Lung microvascular endothelial cell (primary cell): ENCODE results near the gene NFAT5. TPM values are rescaled to one million over a fixed set of nuclear protein-coding genes. Genes with fewer than 3 reads are reported as not detected.

ENCODE experiments used
- DNase-seq, 2 donors: peaks; one replicate each; pipeline versions ENCODE4 v3.0.0 to v3.0.0-alpha.2; 2010; ENCODE audit warnings: low read depth in 2 of 2
- total RNA-seq: library from RNA; depleted of rRNA; stranded (reverse); fragments of >200 nt; gene quantifications from 2 replicates; pipeline ENCODE4 v1.2.1, GENCODE V29; 2014

Gene NFAT5
- total RNA-seq, 1 donor from 2014 or later = 40.3 TPM

DNA sequence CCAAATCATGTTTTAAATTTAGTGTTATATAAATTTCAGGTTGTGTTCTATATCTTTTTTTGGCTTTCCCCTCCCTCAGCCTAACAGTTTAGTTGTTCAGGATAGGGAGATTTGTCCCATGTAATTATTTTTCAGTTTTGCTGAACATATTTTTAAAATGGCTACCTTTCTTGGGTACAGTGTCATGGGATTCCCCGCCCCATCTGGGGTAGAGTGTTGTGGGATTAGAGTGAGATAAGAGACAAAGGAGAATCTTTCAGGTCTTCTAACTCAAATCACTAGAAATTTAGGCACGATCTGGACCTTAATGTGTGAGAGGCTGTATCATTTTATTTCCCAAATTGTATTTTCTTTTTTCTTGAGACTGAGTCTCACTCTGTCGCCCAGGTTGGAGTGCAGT lies 24.8 kb downstream of the NFAT5 start:
- no peak for DNase-seq

- DNase-seq = no peak
Measured at GRCh38 chr16:69593751-69594255, 28.0 kb downstream of the NFAT5 start.

GRCh38 chr16:69595127-69596036 lies 29.6 kb downstream of the NFAT5 start:
- DNase-seq = peak; percentile 11 to 75

GRCh38 chr16:69596801-69597200 lies 31.0 kb downstream of the NFAT5 start:
- no peak for DNase-seq

DNA sequence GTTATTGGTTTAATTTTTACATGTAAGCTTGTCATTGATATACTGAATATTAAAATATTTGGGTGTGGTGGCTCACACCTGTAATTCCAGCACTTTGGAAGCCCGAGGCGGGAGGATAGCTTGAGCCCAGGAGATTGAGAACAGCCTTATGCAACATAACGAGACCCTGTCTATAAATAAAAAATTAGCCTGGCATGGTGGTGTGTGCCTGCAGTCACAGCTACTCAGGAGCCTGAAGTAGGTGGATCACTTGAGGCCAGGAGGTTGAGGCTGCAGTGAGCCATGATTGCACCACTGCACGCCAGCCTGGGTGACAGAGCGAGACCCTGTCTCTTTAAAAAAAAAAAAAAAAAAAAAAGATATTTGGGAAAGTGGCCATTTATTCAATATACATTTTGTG lies 32.3 kb downstream of the NFAT5 start:
- DNase-seq = no peak

GRCh38 chr16:69599731-69600130 lies 34.0 kb downstream of the NFAT5 start:
- DNase-seq = no peak

GRCh38 chr16:69600202-69600601 lies 34.4 kb downstream of the NFAT5 start:
- no peak for DNase-seq

DNA sequence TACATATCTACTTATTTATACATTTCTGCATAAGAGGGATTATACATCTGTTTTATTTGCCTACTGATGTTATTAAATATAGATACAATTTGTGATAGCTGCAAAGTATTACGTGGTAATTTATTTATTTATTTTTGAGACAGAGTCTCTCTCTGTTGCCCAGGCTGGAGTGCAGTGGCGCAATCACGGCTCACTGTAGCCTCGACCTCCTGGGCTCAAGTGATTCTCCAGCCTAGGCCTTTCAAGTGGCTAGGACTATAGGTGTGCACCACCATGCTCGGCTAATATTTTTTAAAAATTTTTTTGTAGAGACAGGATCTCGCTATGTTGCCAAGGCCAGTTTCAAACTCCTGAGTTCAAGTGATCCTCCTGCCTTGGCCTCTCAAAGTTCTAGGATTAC lies 35.5 kb downstream of the NFAT5 start:
- no peak for DNase-seq

- no peak for DNase-seq
Measured at GRCh38 chr16:69606985-69607384, 41.2 kb downstream of the NFAT5 start.

DNA sequence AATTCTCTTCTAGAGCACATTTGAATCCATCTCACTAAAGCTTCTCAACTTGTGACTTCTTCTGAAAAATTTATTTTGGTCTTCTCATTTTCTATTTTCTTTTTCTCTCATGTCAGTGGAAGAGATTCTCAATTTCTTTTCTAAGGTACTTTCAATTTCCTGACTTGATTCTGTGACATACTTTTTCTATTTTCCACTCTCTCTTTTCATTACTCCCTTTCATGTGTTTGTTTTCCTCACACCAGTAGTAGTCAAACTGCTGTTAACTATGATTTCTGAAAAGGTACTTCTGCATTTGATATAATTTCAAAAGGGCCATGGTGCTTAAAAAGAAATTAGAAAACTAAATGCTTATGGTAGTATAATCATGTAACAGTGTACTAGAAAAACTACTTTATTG lies 41.9 kb downstream of the NFAT5 start:
- no peak for DNase-seq

DNA sequence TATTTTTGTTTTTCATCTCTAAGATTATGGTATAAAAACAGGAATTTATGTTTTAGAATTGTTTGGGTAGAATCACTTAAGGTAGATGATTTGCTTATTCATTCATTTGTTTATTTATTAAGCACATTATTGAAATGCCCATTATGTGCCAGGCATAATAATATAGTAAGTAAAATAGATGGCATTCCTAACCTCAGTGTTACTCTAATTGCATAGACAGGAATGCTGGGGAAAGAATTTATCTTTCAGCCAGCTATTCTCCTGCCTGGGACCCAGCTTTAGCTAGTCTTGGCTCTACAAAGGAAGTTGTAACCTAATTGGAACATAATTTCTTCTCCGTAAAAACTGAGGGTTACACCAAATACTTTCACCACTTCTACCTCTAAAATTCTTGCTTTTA lies 44.6 kb downstream of the NFAT5 start:
- peak in 1 of 2 donors; percentile 10 for DNase-seq

DNA sequence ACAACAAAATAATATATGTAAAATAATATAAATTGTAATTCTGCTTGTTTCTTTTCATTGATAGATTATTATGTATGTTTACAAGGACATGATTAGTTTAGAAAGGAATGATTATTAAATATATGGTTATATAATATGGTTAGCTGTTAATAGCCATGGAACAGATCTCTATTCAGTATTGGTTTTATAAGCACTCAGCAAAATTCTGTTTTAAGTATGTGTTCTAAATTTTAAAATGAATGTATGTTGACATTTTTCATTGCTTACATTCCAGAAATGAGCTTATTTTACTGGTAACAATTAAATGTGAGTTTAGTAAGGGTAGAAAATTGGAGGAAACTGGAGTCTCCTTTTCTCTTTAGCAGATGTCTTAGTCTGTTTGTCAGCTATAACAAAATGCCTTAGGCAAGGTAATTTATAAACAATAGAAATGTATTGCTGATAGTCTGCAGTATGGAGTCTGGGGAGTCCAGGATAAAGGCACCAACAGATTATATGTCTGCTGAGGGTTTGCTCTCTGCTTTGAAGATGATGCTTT lies 45.4 kb downstream of the NFAT5 start:
- DNase-seq = no peak

DNA sequence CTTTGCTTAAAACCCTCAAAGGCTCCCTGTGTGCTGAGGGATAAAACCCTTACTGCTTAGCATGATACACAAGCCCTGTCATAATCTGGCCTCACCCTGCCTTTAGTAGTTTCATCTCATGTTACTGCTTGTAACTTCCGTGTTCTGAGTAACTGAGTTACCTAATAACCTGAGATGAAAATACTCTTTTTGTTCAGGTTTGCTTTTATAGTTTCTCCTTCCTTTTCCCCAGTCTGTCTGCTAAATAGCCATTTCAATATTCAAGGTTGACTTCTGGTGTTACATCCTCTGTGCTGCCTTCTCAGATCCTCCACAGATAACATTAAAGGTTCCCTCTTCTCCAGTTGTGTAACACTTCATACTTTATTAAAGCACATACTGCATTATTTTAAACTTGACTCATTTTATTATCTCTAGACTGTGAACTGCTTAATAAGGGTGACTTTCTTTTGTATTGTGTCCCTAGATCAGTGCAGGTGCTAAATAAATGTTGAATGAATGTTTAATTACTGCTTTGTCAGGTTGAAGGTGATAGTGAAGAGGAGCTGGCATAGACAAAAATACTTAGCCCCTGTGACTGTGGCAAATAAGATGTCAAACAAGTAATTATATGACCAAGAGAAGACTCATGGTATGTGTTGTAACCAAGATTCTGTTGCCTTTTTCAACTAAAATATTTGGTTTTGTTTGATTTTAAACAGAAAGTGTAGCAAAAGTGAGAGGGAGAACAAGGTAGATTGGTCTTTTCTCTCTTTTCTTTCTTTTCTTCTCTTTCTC lies 47.8 kb downstream of the NFAT5 start:
- peak; percentile 5 to 24 for DNase-seq

- DNase-seq = no peak
Measured at GRCh38 chr16:69615528-69615927, 49.8 kb downstream of the NFAT5 start.

DNA sequence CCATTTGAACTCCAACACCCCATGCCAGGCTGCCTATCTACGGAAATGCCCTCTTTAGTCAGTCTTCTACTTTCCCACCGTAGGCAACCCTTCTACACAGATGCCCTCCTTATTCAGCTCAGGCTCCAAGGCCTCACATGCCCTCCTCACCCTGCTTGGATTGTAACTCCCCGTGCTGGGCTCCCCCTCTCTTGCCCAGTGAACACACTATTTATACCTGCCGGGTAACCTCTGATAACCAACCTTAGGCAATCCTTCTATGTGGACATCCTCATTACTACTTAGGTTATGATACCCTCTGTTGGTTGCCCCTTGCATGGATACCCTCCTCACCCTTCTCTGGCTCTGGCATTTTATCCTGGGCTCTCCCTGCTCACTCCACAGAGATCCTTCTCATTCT lies 50.3 kb downstream of the NFAT5 start:
- DNase-seq = no peak

DNA sequence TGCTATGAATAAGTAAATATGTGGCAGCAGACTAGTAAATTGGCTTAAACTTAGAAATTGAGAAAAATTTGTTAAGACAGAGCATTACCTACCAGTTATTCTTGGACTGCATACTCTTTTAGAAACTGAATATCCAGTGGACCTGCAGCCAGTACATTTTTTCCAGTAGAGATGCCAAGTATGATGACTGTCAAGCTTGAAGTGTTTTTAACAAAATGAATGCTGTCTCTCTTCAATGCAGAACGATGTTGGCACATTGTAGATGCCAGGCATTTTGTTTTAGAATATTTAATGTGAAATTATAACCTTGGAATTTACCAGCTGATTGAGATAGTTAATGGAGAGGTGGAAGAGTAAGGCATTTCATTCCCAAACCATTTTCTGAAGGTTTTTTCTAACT lies 52.5 kb downstream of the NFAT5 start:
- DNase-seq = peak; percentile 13 to 87

DNA sequence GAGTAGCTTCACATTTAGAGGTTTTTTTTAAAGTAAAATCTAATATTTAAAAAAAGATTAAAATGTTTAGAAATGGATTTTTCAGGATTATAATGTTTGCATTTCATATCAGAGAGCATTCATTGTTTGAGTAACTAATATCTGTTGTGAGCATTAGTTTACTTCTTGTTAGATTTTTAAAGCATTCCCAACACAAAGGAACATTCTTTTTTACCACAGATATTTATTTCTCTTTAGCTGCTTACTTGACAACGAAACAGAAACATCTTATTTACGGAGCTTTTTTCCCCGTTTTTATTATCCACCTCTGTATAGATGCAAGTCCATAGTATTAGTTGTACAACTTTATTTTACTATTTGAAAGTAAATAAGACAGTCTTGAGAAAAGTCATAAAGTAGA lies 53.0 kb downstream of the NFAT5 start:
- no peak for DNase-seq

DNA sequence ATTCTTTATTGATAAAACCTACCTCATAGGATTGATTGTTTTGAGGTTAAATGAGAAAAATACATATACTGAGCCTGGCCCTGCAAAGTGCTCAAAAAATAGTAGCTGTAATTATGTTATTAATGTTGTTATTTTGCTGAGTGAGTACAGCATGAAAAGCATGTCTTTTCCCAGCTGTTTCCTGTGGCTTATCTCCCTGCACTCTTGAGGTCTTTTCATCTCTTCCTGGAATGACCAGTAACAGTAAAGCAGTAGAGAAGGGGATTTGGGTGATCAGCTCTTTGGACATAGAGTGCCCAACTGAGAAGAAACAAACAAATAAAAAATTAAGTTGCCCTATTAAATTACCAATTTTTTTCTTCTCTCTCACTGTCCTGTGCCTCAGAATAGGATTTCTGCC lies 53.7 kb downstream of the NFAT5 start:
- DNase-seq = peak; percentile 58 to 73

DNA sequence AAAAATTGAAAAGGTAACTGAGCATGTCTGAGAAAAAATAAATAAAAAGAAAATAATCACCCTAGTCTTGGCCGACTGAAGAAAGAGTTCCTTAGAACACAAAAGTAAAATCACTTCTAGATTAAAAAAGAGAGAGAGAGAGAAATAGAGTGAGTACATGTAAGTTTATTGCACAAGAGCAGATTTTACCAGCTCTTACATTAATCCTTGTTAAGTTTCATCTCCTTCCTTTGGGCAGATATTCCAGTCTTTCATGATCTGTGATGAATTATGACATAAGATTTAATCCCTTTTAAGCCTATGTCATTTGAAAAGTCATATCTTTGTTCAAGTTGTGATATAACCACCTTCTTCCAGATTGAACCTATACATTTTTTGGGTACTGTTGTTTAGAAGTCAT lies 54.8 kb downstream of the NFAT5 start:
- no peak for DNase-seq

GRCh38 chr16:69621225-69621624 lies 55.5 kb downstream of the NFAT5 start:
- no peak for DNase-seq

DNA sequence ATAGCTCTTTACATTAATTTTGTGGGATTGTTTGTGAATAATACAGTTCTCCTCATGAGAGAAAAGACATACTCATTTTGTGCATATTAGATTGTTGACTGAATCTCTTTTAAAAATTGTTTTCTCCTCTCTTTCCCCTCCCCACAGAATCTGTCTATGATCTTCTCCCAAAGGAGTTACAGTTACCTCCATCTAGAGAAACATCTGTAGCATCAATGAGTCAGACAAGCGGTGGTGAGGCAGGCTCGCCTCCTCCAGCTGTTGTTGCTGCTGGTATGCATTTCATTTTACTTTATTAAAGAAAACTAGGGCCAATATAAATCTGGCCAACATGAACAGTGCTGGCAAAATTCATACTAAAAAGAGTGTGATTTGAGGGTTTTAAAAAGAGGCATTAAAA lies 60.5 kb downstream of the NFAT5 start:
- no peak for DNase-seq

DNA sequence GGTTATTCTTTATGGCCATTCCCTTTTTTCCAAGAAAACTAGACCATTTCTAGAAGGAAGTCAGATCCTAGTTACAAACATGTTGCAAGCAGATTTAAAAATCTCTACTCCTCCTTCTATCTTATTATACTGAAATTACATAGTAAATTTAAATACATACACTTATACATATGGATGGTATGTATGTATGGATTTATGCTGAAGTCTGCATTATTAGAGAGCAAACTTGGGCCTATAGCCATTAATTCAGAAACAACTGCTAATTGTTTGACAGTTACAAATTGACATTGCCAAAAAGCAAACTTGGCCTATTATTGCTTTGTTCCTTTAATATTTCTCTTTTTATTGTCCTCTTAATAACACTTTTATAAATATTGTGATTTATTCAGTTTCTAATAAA lies 67.1 kb downstream of the NFAT5 start:
- DNase-seq = no peak
